H9 (cell line): ENCODE results near the gene MYO5B. TPM values are rescaled to one million over a fixed set of nuclear protein-coding genes. Genes with fewer than 3 reads are reported as not detected.

Experiments used
- DNase-seq: peaks from one replicate; pipeline ENCODE4 v3.0.0-alpha.2; 2017
- H2AFZ ChIP-seq: one replicate; pipeline ENCODE4 v1.6.1; 2013; ENCODE audit warnings: mild to moderate bottlenecking, low read length, control low read depth, moderate library complexity
- H2AK5ac ChIP-seq: 2 replicates; pipeline ENCODE4 v1.6.1; 2013; ENCODE audit warnings: low read length, control low read depth, mixed read lengths; ENCODE audit not compliant: insufficient read length
- H2BK120ac ChIP-seq: one replicate; pipeline ENCODE4 v1.6.1; 2013; ENCODE audit warnings: low read depth, mild to moderate bottlenecking, low read length, control low read depth, inconsistent platforms; ENCODE audit not compliant: poor library complexity, severe bottlenecking
- H2BK12ac ChIP-seq: 2 replicates; pipeline ENCODE4 v1.6.1; 2013; ENCODE audit warnings: low read length, control low read depth, mixed read lengths, low read depth; ENCODE audit not compliant: insufficient read length
- H2BK15ac ChIP-seq: 2 replicates; pipeline ENCODE4 v1.6.1; 2013; ENCODE audit warnings: low read depth, low read length, control low read depth
- H2BK20ac ChIP-seq: one replicate; pipeline ENCODE4 v1.6.1; 2013; ENCODE audit warnings: low read depth, mild to moderate bottlenecking, low read length, control low read depth, inconsistent platforms; ENCODE audit not compliant: poor library complexity, severe bottlenecking
- H2BK5ac ChIP-seq: 2 replicates; pipeline ENCODE4 v1.6.1; 2013; ENCODE audit warnings: low read length, control low read depth, mixed read lengths; ENCODE audit not compliant: insufficient read length
- H3K14ac ChIP-seq: 2 replicates; pipeline ENCODE4 v1.6.1; 2013; ENCODE audit warnings: low read length, control low read depth; ENCODE audit not compliant: insufficient read depth
- H3K18ac ChIP-seq: 2 replicates; pipeline ENCODE4 v1.6.1; 2013; ENCODE audit warnings: low read depth, mild to moderate bottlenecking, mixed read lengths, low read length, control low read depth; ENCODE audit not compliant: insufficient read length
- H3K23ac ChIP-seq: 2 replicates; pipeline ENCODE4 v1.6.1; 2013; ENCODE audit warnings: low read length, control low read depth, mixed read lengths, low read depth; ENCODE audit not compliant: insufficient read length
- H3K23me2 ChIP-seq: 2 replicates; pipeline ENCODE4 v1.6.1; 2013; ENCODE audit warnings: low read depth, mild to moderate bottlenecking, mixed read lengths, low read length, control low read depth; ENCODE audit not compliant: insufficient read length, poor library complexity, severe bottlenecking
- H3K27ac ChIP-seq: 2 replicates; pipeline ENCODE4 v1.5.1; 2013; ENCODE audit warnings: low read length, control low read depth, mixed read lengths, low read depth; ENCODE audit not compliant: insufficient read length
- H3K27me3 ChIP-seq: 2 replicates; pipeline ENCODE4 v1.6.1; 2013; ENCODE audit warnings: low read length, control low read depth, inconsistent platforms; ENCODE audit not compliant: insufficient read depth
- H3K4ac ChIP-seq: 2 replicates; pipeline ENCODE4 v1.6.1; 2013; ENCODE audit warnings: low read depth, mild to moderate bottlenecking, control low read depth, inconsistent platforms, low read length, moderate library complexity
- H3K4me1 ChIP-seq: 2 replicates; pipeline ENCODE4 v1.6.1; 2013; ENCODE audit warnings: low read length, control low read depth, inconsistent platforms; ENCODE audit not compliant: insufficient read depth
- H3K4me2 ChIP-seq: 2 replicates; pipeline ENCODE4 v1.6.1; 2013; ENCODE audit warnings: low read length, control low read depth, mixed read lengths; ENCODE audit not compliant: insufficient read length, insufficient read depth
- H3K56ac ChIP-seq: 2 replicates; pipeline ENCODE4 v1.6.1; 2013; ENCODE audit warnings: low read depth, mild to moderate bottlenecking, mixed read lengths, low read length, control low read depth; ENCODE audit not compliant: insufficient read length
- H3K79me1 ChIP-seq: 2 replicates; pipeline ENCODE4 v1.6.1; 2013; ENCODE audit warnings: low read depth, mild to moderate bottlenecking, moderate library complexity, low read length, control low read depth, inconsistent platforms; ENCODE audit not compliant: insufficient read depth, poor library complexity, severe bottlenecking
- H3K79me2 ChIP-seq: 2 replicates; pipeline ENCODE4 v1.6.1; 2013; ENCODE audit warnings: low read length, control low read depth, inconsistent platforms; ENCODE audit not compliant: insufficient read depth
- H3K9ac ChIP-seq: 2 replicates; pipeline ENCODE4 v1.6.1; 2013; ENCODE audit warnings: low read length, control low read depth, mixed read lengths; ENCODE audit not compliant: insufficient read length; ENCODE audit errors: extremely low read depth
- H3K9me3 ChIP-seq: one replicate; pipeline ENCODE4 v1.6.1; 2013; ENCODE audit warnings: low read depth, low read length, inconsistent platforms; ENCODE audit not compliant: control insufficient read depth
- H3T11ph ChIP-seq: one replicate; pipeline ENCODE4 v1.6.1; 2013; ENCODE audit warnings: mild to moderate bottlenecking, low read length, control low read depth, inconsistent platforms
- H4K20me1 ChIP-seq: one replicate; pipeline ENCODE4 v1.6.1; 2013; ENCODE audit not compliant: control insufficient read depth, insufficient read length, insufficient read depth
- H4K5ac ChIP-seq: 2 replicates; pipeline ENCODE4 v1.6.1; 2013; ENCODE audit warnings: low read depth, mild to moderate bottlenecking, mixed read lengths, low read length, control low read depth; ENCODE audit not compliant: insufficient read length
- H4K8ac ChIP-seq: replicated peaks from 2 replicates; pipeline ENCODE4 v1.6.1; 2013; ENCODE audit warnings: low read length, control low read depth, mixed read lengths, low read depth; ENCODE audit not compliant: insufficient read length
- H4K91ac ChIP-seq: 2 replicates; pipeline ENCODE4 v1.6.1; 2013; ENCODE audit warnings: low read depth, mild to moderate bottlenecking, moderate library complexity, mixed read lengths, low read length, control low read depth; ENCODE audit not compliant: insufficient read length
- H3K27ac Mint-ChIP-seq, 3 experiments: 2 replicates in 2 of 3; 3 replicates in 1 of 3; pipeline ENCODE4 v1.8.0; 2020 to 2021; ENCODE audit warnings: mixed read lengths in 3 of 3, mild to moderate bottlenecking in 1 of 3, moderate library complexity in 1 of 3
- H3K27me3 Mint-ChIP-seq: 2 replicates; pipeline ENCODE4 v1.8.0; 2021; ENCODE audit warnings: low read depth, mild to moderate bottlenecking, moderate library complexity, mixed read lengths
- H3K36me3 Mint-ChIP-seq, 3 experiments: 2 replicates in 2 of 3; 3 replicates in 1 of 3; pipeline ENCODE4 v1.8.0; 2020 to 2021; ENCODE audit warnings: low read depth in 3 of 3, mixed read lengths in 3 of 3; ENCODE audit not compliant: insufficient read depth in 1 of 3
- H3K4me1 Mint-ChIP-seq, 2 experiments: 2 replicates each; pipeline ENCODE4 v1.8.0; 2020; ENCODE audit warnings: mixed read lengths in 2 of 2
- H3K4me3 Mint-ChIP-seq, 2 experiments: 2 replicates in 1 of 2; 3 replicates in 1 of 2; pipeline ENCODE4 v1.8.0; 2020 to 2021; ENCODE audit warnings: mild to moderate bottlenecking in 2 of 2, mixed read lengths in 2 of 2, moderate library complexity in 1 of 2
- H3K9me3 Mint-ChIP-seq, 2 experiments: 2 replicates in 1 of 2; 3 replicates in 1 of 2; pipeline ENCODE4 v1.8.0; 2020; ENCODE audit warnings: mild to moderate bottlenecking in 2 of 2, mixed read lengths in 2 of 2, moderate library complexity in 1 of 2
- CTCF ChIP-seq: fragments of 200-600 bp; sonication (generic); conservative IDR thresholded peaks from 3 replicates; pipeline ENCODE4 v1.8.0; 2021; ENCODE audit warnings: antibody characterized with exemption, mild to moderate bottlenecking
- WGBS: extraction: QIAGEN DNeasy Blood & Tissue Kit; methylation state at CpG from one replicate; pipeline ENCODE4 v1.1.7; 2013; ENCODE audit warnings: missing lambda C conversion rate, low lambda C conversion rate, mixed read lengths; ENCODE audit not compliant: insufficient read length; ENCODE audit errors: extremely low coverage; 5-methylcytosine and 5-hydroxymethylcytosine counted together
- total RNA-seq: library from RNA; stranded (reverse); gene quantifications from 2 replicates; pipeline ENCODE4 v1.2.1, GENCODE V29; 2021

MYO5B gene
- total RNA-seq, 1 experiment from 2014 or later: 9.3 TPM

- Histone ChIP-seq H3K14ac (no peak overlapping the region), H3K56ac (no peak overlapping the region), H3K18ac (no peak overlapping the region), H3K4ac (no peak overlapping the region), H3K79me2 (no peaks in the 10 kb centered on the region), H2BK120ac (no peak overlapping the region), H3K4me1 (no peaks in the 10 kb centered on the region), H4K5ac (no peak overlapping the region), H2AFZ (no peak overlapping the region), H3K27ac (no peak overlapping the region), H3T11ph (no peak overlapping the region), H4K8ac (no peak overlapping the region), H3K79me1 (no peaks in the 10 kb centered on the region), H3K4me2 (no peak overlapping the region), H3K9ac (no peak overlapping the region), H4K20me1 (no peaks in the 10 kb centered on the region), H2AK5ac (no peak overlapping the region), H3K23me2 (no peaks in the 10 kb centered on the region), H2BK12ac (no peak overlapping the region), H2BK15ac (no peak overlapping the region), H4K91ac (no peak overlapping the region), H2BK20ac (no peak overlapping the region), H2BK5ac (no peak overlapping the region), H3K9me3 (no peaks in the 10 kb centered on the region), H3K23ac (no peak overlapping the region), H3K27me3 (no peaks in the 10 kb centered on the region)
- no peak for TF ChIP-seq CTCF
- Mint-ChIP-seq H3K27ac (no peak overlapping the region), H3K4me3 (no peak overlapping the region), H3K36me3 (no peaks in the 10 kb centered on the region; a peak in 1 of 7 replicates), H3K4me1 (peaks cover 15 to 18% of the 10 kb centered on the region in 2 experiments), H3K27me3 (no peaks in the 10 kb centered on the region), H3K9me3 (no peaks in the 10 kb centered on the region)
- no peak for DNase-seq
- WGBS: no CpG with 5 or more reads among the region's 3 CpGs
Observed at GRCh38 chr18:49854681-49855080, 340.3 kb downstream of the MYO5B start.
